ENCODE results near the gene HSD17B13.
A peak's percentile ranks its signal among the peaks of the same experiment; 100 is the strongest.

The HSD17B13 gene

GRCh38 chr4:87322754-87323153 is at the start of gene HSD17B13:
Gene HSD17B13, minus strand, starts transcription at chr4:87322882. Its CDS starts 41 bp downstream, at chr4:87322841.
- DNase-seq, result no peak

GRCh38 chr4:87370068-87370467 is 47.4 kb upstream of the HSD17B13 start:
- no peak for DNase-seq

GRCh38 chr4:87366521-87367162 is 44.0 kb upstream of the HSD17B13 start:
- no peak for DNase-seq

- no peak for DNase-seq
Observed at GRCh38 chr4:87365348-87365747, 42.7 kb upstream of the HSD17B13 start.

GRCh38 chr4:87363552-87363951 is 40.9 kb upstream of the HSD17B13 start:
- peak; percentile 22 for DNase-seq

- DNase-seq, result no peak
Observed at GRCh38 chr4:87360338-87360935, 37.8 kb upstream of the HSD17B13 start.

GRCh38 chr4:87359258-87359657 is 36.6 kb upstream of the HSD17B13 start:
- no peak for DNase-seq

- no peak for DNase-seq
Observed at GRCh38 chr4:87356832-87357526, 34.3 kb upstream of the HSD17B13 start.

- no peak for DNase-seq
Observed at GRCh38 chr4:87354168-87355102, 31.8 kb upstream of the HSD17B13 start.

- no peak for DNase-seq
Observed at GRCh38 chr4:87353592-87353991, 30.9 kb upstream of the HSD17B13 start.

GRCh38 chr4:87345139-87345538 is 22.5 kb upstream of the HSD17B13 start:
- DNase-seq, result no peak

- no peak for DNase-seq
Observed at GRCh38 chr4:87342872-87343271, 20.2 kb upstream of the HSD17B13 start.

- peak; percentile 74 for DNase-seq
Observed at GRCh38 chr4:87341954-87342635, 19.4 kb upstream of the HSD17B13 start.

GRCh38 chr4:87339440-87339839 is 16.8 kb upstream of the HSD17B13 start:
- DNase-seq, result no peak

- DNase-seq, result no peak
Observed at GRCh38 chr4:87337361-87337760, 14.7 kb upstream of the HSD17B13 start.

GRCh38 chr4:87333267-87333666 is 10.6 kb upstream of the HSD17B13 start:
- no peak for DNase-seq

GRCh38 chr4:87330761-87331160 is 8.1 kb upstream of the HSD17B13 start:
- DNase-seq, result no peak

GRCh38 chr4:87327136-87327535 is 4.5 kb upstream of the HSD17B13 start:
- DNase-seq, result no peak

- DNase-seq, result no peak
Observed at GRCh38 chr4:87326460-87326859, 3.8 kb upstream of the HSD17B13 start.

- no peak for DNase-seq
Observed at GRCh38 chr4:87321888-87322287, 794 bp downstream of the HSD17B13 start.

- DNase-seq, result peak; percentile 46
Observed at GRCh38 chr4:87317527-87317926, 5.2 kb downstream of the HSD17B13 start.

GRCh38 chr4:87316961-87317360 is 5.7 kb downstream of the HSD17B13 start:
- DNase-seq, result no peak

Data from NCI-H226 (cell line).